ENCODE data around the gene NUP43.
A peak's percentile ranks its signal among the peaks of the same experiment; 100 is the strongest.

The NUP43 gene

DNA sequence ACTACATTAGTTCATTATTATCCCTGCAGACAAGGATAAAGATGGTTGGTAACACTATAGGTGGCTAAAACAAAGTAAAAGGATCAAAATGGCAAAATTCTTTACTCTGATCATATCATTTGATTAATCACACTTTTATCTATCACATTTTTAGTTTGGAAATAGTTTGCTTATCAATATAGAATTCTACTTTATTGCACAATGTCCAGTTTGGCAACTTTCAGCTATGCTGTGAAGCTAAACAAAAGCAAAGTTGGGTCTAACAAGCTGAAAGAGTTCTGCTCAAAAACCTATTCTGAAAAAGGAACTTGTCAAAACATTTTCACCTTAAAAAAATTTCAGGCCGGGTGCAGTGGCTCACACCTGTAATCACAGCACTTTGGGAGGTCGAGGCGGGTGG lies 20.5 kb downstream of the NUP43 start:
- Histone ChIP-seq H3K36me3 (ENCODE audit: control insufficient read depth in 5 of 5, insufficient read depth in 5 of 5, low read length in 5 of 5) (peaks cover 20 to 45% (median 28%) of the 10 kb centered on the region in 5 donors), H3K9me3 (ENCODE audit: control insufficient read depth in 5 of 5, low read length in 5 of 5) (no peaks in the 10 kb centered on the region), H3K27ac (ENCODE audit: low read depth, low read length) (no peak overlapping the region), H3K4me3 (ENCODE audit: low read depth in 1 of 5, low read length in 5 of 5) (no peak overlapping the region), H3K9ac (ENCODE audit: low read length in 5 of 5) (no peak overlapping the region), H3K4me1 (ENCODE audit: control insufficient read depth in 5 of 5, insufficient read depth in 5 of 5, low read length in 5 of 5) (peaks cover 0 to 15% (median 2%) of the 10 kb centered on the region in 5 donors), H3K27me3 (ENCODE audit: control insufficient read depth in 5 of 5, insufficient read depth in 4 of 5, low read length in 5 of 5) (no peaks in the 10 kb centered on the region)

GRCh38 chr6:149723771-149724417 lies 22.4 kb downstream of the NUP43 start:
- H3K36me3 ChIP-seq (ENCODE audit: control insufficient read depth in 5 of 5, insufficient read depth in 5 of 5, low read length in 5 of 5), result peaks cover 12 to 26% (median 18%) of the 10 kb centered on the region in 5 donors
- no peak overlapping the region for H3K9ac ChIP-seq (ENCODE audit: low read length in 5 of 5)
- H3K9me3 ChIP-seq (ENCODE audit: control insufficient read depth in 5 of 5, low read length in 5 of 5), result no peaks in the 10 kb centered on the region
- H3K27me3 ChIP-seq (ENCODE audit: control insufficient read depth in 5 of 5, insufficient read depth in 4 of 5, low read length in 5 of 5), result no peaks in the 10 kb centered on the region
- peaks cover 0 to 9% (median 2%) of the 10 kb centered on the region in 5 donors for H3K4me1 ChIP-seq (ENCODE audit: control insufficient read depth in 5 of 5, insufficient read depth in 5 of 5, low read length in 5 of 5)
- H3K27ac ChIP-seq (ENCODE audit: low read depth, low read length), result peak overlapping the region; percentile 41
- no peak overlapping the region for H3K4me3 ChIP-seq (ENCODE audit: low read depth in 1 of 5, low read length in 5 of 5)

GRCh38 chr6:149723262-149723661 lies 23.1 kb downstream of the NUP43 start:
- Histone ChIP-seq H3K36me3 (ENCODE audit: control insufficient read depth in 5 of 5, insufficient read depth in 5 of 5, low read length in 5 of 5) (peaks cover 8 to 20% (median 14%) of the 10 kb centered on the region in 5 donors), H3K4me1 (ENCODE audit: control insufficient read depth in 5 of 5, insufficient read depth in 5 of 5, low read length in 5 of 5) (peaks cover 0 to 11% (median 5%) of the 10 kb centered on the region in 5 donors), H3K27me3 (ENCODE audit: control insufficient read depth in 5 of 5, insufficient read depth in 4 of 5, low read length in 5 of 5) (no peaks in the 10 kb centered on the region), H3K4me3 (ENCODE audit: low read depth in 1 of 5, low read length in 5 of 5) (no peak overlapping the region), H3K27ac (ENCODE audit: low read depth, low read length) (peak overlapping the region; percentile 41), H3K9me3 (ENCODE audit: control insufficient read depth in 5 of 5, low read length in 5 of 5) (no peaks in the 10 kb centered on the region), H3K9ac (ENCODE audit: low read length in 5 of 5) (no peak overlapping the region)

DNA sequence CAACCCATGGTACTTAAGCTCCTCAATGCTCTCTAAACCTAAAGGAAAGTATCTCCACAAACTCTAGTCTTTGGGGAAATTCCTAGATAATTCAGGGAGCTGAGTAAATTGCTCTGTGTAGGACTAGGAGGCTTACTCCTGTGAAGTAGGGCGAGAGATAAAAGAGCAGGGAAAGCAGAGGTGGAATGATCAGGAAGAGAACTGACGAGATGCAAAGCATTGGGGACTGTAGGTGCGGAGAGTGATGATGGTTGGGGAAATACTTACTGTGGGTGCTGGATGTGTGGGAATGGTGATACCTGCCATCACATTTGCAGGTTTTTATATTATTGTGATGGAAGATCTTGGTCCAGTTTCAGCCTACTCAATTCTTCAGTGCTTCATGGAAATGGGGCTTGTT lies 26.8 kb downstream of the NUP43 start:
- Histone ChIP-seq H3K9ac (ENCODE audit: low read length in 5 of 5) (no peak overlapping the region), H3K27me3 (ENCODE audit: control insufficient read depth in 5 of 5, insufficient read depth in 4 of 5, low read length in 5 of 5) (no peaks in the 10 kb centered on the region), H3K4me1 (ENCODE audit: control insufficient read depth in 5 of 5, insufficient read depth in 5 of 5, low read length in 5 of 5) (peaks cover 0 to 27% (median 24%) of the 10 kb centered on the region in 5 donors), H3K36me3 (ENCODE audit: control insufficient read depth in 5 of 5, insufficient read depth in 5 of 5, low read length in 5 of 5) (peaks cover 0 to 3% (median 0%) of the 10 kb centered on the region in 5 donors), H3K27ac (ENCODE audit: low read depth, low read length) (no peak overlapping the region), H3K9me3 (ENCODE audit: control insufficient read depth in 5 of 5, low read length in 5 of 5) (no peaks in the 10 kb centered on the region), H3K4me3 (ENCODE audit: low read depth in 1 of 5, low read length in 5 of 5) (no peak overlapping the region)

DNA sequence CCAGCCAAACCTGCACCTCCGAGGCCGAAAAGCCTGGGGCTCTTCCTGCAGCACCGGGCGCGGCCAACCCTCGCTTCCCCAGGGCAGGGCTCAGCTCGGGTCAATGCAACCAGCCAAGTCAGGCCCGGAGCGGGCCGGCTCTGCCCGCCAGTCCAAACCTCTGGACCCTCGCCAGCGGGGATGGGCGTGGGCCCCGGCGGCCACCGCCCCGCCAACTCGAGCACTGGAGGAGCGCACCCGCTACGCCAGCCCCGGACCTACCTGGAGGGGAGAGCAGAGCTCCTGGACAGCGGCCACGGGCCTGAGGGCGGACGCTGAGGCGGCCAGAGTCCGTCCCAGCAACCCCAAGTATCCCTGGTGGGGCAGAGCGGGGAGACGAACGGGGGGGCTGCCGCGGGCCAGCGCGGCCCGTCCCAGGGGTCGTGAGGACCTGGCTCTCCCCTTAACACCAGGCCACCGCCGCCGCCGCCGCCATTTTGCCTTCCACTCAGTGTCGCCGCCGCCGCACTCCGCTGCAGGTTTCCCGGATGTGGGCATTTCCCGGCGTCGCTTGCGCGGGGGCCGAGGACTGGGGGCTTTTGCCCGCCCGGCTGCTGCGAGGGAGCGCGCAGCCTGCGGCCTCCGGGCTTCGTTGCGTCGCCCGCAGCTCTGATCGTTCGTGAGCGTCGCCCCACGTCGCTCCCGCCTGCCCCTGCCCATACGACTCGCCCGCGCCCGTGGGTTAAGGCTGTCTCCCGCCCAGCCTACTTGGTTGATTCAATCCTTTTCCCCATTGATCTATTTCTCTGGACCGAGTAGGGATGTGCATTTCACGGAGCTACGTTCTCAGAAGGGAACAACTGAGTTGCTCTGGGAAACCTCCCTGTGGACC lies 28.5 kb downstream of the NUP43 start, which contains the start of gene LATS1:
TSS of gene LATS1 (minus strand) at position 514 of the 871 bp plus-strand sequence. CDS start 15,975 bp downstream, outside the sequence.
- Histone ChIP-seq H3K9me3 (ENCODE audit: control insufficient read depth in 5 of 5, low read length in 5 of 5) (no peaks in the 10 kb centered on the region), H3K4me3 (ENCODE audit: low read depth in 1 of 5, low read length in 5 of 5) (peak within 1 kb of the TSS; percentile 87 to 93 (median 90)), H3K27ac (ENCODE audit: low read depth, low read length) (peak within 1 kb of the TSS; percentile 97), H3K36me3 (ENCODE audit: control insufficient read depth in 5 of 5, insufficient read depth in 5 of 5, low read length in 5 of 5) (peaks cover 0 to 2% (median 0%) of the 10 kb centered on the region in 5 donors), H3K9ac (ENCODE audit: low read length in 5 of 5) (peak within 1 kb of the TSS; percentile 40 to 97 (median 96)), H3K27me3 (ENCODE audit: control insufficient read depth in 5 of 5, insufficient read depth in 4 of 5, low read length in 5 of 5) (no peaks in the 10 kb centered on the region), H3K4me1 (ENCODE audit: control insufficient read depth in 5 of 5, insufficient read depth in 5 of 5, low read length in 5 of 5) (peaks cover 0 to 27% (median 24%) of the 10 kb centered on the region in 5 donors)

DNA sequence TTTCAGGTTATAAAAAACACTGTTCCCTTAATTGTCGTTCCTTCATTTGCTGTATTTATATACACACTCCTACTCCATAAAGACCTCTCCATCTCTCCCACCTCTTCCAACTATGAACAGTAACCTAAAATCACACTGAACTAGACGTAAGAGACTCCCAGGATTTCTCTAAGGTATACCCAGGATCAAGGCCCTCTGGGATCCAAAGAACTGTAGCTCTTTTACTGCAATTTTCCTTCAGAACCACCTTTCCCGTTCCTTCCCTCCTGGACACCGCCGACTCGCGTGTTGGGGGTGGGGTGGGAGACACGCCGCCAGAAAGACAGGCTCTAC lies 29.1 kb downstream of the NUP43 start:
- Histone ChIP-seq H3K4me1 (ENCODE audit: control insufficient read depth in 5 of 5, insufficient read depth in 5 of 5, low read length in 5 of 5) (peaks cover 0 to 27% (median 24%) of the 10 kb centered on the region in 5 donors), H3K9me3 (ENCODE audit: control insufficient read depth in 5 of 5, low read length in 5 of 5) (no peaks in the 10 kb centered on the region), H3K9ac (ENCODE audit: low read length in 5 of 5) (peak overlapping the region; percentile 32 to 97 (median 96)), H3K27ac (ENCODE audit: low read depth, low read length) (peak overlapping the region; percentile 97), H3K4me3 (ENCODE audit: low read depth in 1 of 5, low read length in 5 of 5) (peak overlapping the region; percentile 87 to 93 (median 90)), H3K27me3 (ENCODE audit: control insufficient read depth in 5 of 5, insufficient read depth in 4 of 5, low read length in 5 of 5) (no peaks in the 10 kb centered on the region), H3K36me3 (ENCODE audit: control insufficient read depth in 5 of 5, insufficient read depth in 5 of 5, low read length in 5 of 5) (peaks cover 0 to 2% (median 0%) of the 10 kb centered on the region in 5 donors)

GRCh38 chr6:149716181-149716963 lies 30.0 kb downstream of the NUP43 start:
- H3K27ac ChIP-seq (ENCODE audit: low read depth, low read length), result peak overlapping the region; percentile 97
- peaks cover 0 to 2% (median 0%) of the 10 kb centered on the region in 5 donors for H3K36me3 ChIP-seq (ENCODE audit: control insufficient read depth in 5 of 5, insufficient read depth in 5 of 5, low read length in 5 of 5)
- H3K27me3 ChIP-seq (ENCODE audit: control insufficient read depth in 5 of 5, insufficient read depth in 4 of 5, low read length in 5 of 5), result no peaks in the 10 kb centered on the region
- H3K4me1 ChIP-seq (ENCODE audit: control insufficient read depth in 5 of 5, insufficient read depth in 5 of 5, low read length in 5 of 5), result peaks cover 0 to 27% (median 24%) of the 10 kb centered on the region in 5 donors
- peak overlapping the region; percentile 36 to 93 (median 88) for H3K4me3 ChIP-seq (ENCODE audit: low read depth in 1 of 5, low read length in 5 of 5)
- H3K9me3 ChIP-seq (ENCODE audit: control insufficient read depth in 5 of 5, low read length in 5 of 5), result no peaks in the 10 kb centered on the region
- peak overlapping the region in 4 of 5 donors; percentile 91 to 97 (median 96) for H3K9ac ChIP-seq (ENCODE audit: low read length in 5 of 5)

GRCh38 chr6:149714442-149714841 lies 31.9 kb downstream of the NUP43 start:
- H3K4me3 ChIP-seq (ENCODE audit: low read depth in 1 of 5, low read length in 5 of 5), result no peak overlapping the region
- no peaks in the 10 kb centered on the region for H3K27me3 ChIP-seq (ENCODE audit: control insufficient read depth in 5 of 5, insufficient read depth in 4 of 5, low read length in 5 of 5)
- H3K36me3 ChIP-seq (ENCODE audit: control insufficient read depth in 5 of 5, insufficient read depth in 5 of 5, low read length in 5 of 5), result peaks cover 0 to 2% (median 0%) of the 10 kb centered on the region in 5 donors
- peaks cover 0 to 27% (median 26%) of the 10 kb centered on the region in 5 donors for H3K4me1 ChIP-seq (ENCODE audit: control insufficient read depth in 5 of 5, insufficient read depth in 5 of 5, low read length in 5 of 5)
- H3K9ac ChIP-seq (ENCODE audit: low read length in 5 of 5), result peak overlapping the region in 1 of 5 donors; percentile 30
- no peak overlapping the region for H3K27ac ChIP-seq (ENCODE audit: low read depth, low read length)
- no peaks in the 10 kb centered on the region for H3K9me3 ChIP-seq (ENCODE audit: control insufficient read depth in 5 of 5, low read length in 5 of 5)

DNA sequence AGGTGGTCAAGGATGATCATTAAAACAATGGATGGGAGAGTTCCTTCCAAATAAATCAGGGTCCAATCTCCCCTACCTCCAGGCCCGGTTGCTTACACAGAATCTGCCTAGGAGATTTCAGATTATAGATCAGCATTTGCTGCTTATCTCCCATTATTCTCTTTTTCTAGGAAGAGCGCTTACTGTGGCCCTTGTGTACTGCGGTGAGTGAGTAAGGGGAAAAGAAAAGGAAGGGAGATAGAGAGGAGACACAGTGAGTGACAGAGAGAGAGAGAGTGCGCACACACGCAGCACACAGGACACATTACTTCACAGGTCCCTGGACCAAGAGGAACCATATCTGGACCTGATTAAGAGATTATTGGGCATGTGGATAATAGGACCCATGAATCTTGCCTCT lies 34.6 kb downstream of the NUP43 start:
- Histone ChIP-seq H3K36me3 (ENCODE audit: control insufficient read depth in 5 of 5, insufficient read depth in 5 of 5, low read length in 5 of 5) (peaks cover 0 to 2% (median 0%) of the 10 kb centered on the region in 5 donors), H3K9me3 (ENCODE audit: control insufficient read depth in 5 of 5, low read length in 5 of 5) (no peaks in the 10 kb centered on the region)

More for the DNA sequence above, 34.6 kb downstream of the NUP43 start:
- Histone ChIP-seq H3K4me3 (ENCODE audit: low read depth in 1 of 5, low read length in 5 of 5) (no peak overlapping the region), H3K27me3 (ENCODE audit: control insufficient read depth in 5 of 5, insufficient read depth in 4 of 5, low read length in 5 of 5) (no peaks in the 10 kb centered on the region), H3K27ac (ENCODE audit: low read depth, low read length) (no peak overlapping the region), H3K9ac (ENCODE audit: low read length in 5 of 5) (no peak overlapping the region), H3K4me1 (ENCODE audit: control insufficient read depth in 5 of 5, insufficient read depth in 5 of 5, low read length in 5 of 5) (peaks cover 0 to 21% (median 16%) of the 10 kb centered on the region in 5 donors)

Measured in subcutaneous abdominal adipose tissue (tissue), 5 donors.